SIG-M5 treated with dmso at 0.1 percent for 504 hours (cell line): ENCODE data around the gene TNNT1.

Source experiments
- DNase-seq: peaks from one replicate; lab custom pipeline; 2025; ENCODE audit not compliant: unreplicated experiment; lab: John Stamatoyannopoulos, UW

The TNNT1 gene

DNA sequence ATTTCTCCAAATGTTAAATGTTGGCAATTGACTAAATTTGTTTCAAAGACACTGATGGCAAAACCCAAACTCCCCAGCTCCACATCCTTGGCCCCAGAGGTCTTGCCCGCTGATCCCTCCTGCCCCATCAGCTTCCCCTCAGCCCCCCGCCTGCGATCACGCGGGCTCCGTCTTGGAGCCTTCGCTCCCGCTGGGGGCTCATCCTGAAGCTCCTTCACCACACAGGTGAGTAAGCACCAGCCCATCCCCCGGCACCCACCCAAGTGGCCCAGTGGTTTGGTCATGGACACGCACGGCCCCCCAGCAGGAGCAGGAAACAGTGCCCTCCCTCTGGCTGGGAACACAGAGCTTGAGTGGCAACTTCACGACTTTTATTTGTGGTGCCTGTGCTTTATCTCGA, 58.4 kb downstream of the TNNT1 start:
- DNase-seq, result no peak

DNA sequence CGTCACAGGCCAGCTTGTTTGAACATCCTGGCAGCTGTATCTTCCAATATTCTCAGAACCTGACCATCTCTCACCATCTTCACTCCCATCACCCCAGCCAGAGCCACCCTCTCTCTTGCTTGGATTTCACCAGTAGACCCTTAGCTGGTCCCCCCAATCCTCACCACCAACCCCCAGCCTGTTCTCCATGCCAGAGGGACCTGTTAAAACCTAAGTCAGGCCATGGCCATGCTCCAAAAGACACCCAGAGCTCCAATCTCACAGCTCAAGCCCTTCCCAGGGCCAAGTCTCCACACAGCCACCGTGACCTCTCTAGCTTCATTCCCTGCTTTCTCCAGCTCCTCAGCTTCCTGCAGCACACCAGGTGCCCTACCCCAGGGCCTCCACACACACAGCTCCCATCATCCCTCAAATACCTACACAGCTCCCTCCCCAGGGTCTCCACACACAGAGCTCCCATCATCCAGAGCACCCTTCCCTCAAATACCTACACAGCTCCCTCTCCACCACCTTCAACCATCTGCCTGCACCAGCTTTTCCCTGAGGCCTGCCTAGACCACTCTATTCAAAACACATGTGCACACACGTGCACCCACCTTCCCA, 59.6 kb downstream of the TNNT1 start:
- no peak for DNase-seq

- DNase-seq, result no peak
Measured at GRCh38 chr19:55088543-55089341, 60.3 kb downstream of the TNNT1 start.

- DNase-seq, result no peak
Measured at GRCh38 chr19:55088021-55088451, 61.0 kb downstream of the TNNT1 start.

- DNase-seq, result no peak
Measured at GRCh38 chr19:55087542-55087901, 61.5 kb downstream of the TNNT1 start.

GRCh38 chr19:55086730-55087541, 62.1 kb downstream of the TNNT1 start:
- no peak for DNase-seq

DNA sequence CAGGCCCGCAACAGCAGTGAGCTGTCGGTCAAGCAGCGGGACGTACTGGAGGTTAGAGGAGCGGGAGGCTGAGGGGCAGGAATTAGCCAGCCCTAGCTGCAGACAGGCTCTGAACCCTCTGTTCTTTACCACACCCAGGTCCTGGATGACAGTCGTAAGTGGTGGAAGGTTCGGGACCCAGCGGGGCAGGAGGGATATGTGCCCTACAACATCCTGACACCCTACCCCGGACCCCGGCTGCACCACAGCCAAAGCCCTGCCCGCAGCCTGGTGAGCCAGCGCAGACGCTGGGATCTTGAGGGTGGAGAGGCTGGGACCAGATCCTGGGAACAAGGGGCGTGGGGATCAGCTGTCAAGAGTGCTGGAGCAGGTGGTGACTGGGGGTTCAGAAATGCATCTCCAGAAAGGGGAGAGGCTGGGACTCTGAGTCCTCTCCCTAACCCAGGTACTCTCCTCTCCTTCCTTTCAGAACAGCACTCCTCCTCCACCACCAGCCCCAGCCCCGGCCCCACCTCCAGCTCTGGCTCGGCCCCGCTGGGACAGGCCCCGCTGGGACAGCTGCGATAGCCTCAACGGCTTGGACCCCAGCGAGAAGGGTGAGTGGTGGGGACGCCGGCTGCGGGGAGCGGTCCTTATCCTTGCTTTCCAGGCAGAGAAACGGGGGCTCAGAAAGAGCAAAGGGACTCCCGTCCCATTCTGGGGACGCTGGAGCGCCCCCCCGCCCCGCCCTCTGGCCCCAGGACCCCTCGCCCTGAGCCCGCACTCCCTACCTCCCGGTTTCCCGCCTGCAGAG, 62.9 kb downstream of the TNNT1 start:
- no peak for DNase-seq

DNA sequence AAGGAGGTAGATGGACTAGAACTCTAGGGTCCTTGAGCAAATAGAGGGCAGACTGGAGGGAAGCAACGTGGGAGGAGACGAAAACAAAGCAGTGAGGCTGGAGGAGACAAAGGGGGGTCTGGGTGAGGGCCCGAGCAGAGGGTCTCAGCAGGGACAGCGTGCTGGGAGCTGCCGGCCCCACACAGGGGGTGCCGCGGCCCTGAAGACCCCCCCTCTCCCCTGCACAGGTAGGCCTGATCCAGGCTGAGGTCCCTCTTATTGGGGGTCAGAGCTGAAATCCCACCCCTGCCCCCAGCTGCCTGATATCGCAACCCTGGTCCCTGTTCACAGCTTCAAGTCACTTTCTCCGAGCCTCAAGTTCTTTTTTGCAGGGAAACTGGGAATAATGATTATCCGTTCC, 64.6 kb downstream of the TNNT1 start:
- DNase-seq, result no peak

DNA sequence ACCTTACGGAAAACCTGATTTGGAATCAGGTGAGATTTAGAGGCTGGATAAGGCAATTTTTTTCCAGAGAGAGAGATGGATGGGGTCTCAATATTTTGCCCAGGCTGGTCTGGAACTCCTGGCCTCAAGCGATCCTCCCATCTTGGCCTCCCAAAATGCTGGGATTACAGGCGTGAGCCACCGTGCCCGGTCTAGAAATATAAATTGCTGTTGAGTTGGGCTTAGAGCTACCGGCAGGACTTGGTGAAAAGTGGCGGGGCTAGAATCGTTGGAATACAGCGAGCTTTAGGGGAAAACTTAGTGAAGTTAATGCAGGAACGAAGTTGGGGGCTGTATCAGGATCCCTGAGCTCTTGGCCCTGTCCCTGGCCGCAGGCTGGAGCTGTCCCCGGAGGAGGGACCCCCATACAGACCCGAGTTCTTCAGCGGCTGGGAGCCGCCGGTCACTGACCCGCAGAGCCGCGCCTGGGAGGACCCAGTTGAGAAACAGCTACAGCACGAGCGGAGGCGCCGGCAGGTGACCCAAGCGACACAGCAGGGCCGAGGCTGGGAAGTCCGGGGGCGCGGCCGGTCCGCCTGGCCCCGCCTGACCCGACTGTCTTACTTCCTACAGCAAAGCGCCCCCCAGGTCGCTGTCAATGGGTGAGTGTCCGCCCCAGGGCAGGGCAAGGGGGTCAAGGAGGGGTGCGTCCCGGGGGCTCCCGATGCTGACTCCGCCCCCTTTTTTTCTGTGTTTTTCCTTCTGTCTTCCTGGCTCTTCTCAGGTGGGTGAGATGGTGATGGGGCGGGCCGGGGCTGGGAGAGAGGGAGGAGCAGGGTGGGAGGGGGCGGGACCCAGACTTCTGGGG, 65.8 kb downstream of the TNNT1 start:
- no peak for DNase-seq
